ENCODE results near the gene UGT1A10.

DNA sequence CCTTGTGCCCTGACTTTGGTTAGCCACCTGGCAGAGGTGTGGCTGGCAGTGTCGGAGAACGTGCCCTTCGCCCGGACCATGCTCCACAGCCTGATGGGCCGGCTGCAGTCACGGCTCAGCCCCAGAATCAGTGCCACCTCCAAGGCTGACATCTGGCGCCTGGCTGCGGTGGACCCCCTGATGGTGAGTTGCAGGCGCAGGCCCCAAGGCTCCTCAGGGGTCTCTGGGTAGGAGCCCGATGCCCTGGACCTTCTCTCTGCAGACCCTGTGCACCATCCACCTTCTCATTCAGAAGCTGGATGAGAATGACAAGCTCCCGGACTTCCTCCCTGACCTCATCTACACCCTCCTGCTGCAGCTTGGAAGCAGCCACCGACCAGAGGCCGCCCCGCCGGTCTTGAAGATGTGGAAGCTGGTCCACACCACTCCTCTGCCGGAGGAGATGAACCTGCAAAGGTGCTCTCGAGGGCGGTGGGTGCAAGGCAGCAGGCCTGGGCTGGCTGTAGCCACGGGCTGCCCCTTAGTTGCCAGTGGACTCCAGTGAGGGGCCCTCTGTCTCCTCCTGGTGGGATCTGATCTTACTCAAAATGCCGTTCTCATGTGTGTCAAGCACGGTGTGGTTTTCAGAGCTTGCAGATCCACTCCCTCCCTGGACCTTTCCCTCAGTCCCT lies 186.0 kb downstream of the UGT1A10 start:
- TF ChIP-seq, protein P1, sequence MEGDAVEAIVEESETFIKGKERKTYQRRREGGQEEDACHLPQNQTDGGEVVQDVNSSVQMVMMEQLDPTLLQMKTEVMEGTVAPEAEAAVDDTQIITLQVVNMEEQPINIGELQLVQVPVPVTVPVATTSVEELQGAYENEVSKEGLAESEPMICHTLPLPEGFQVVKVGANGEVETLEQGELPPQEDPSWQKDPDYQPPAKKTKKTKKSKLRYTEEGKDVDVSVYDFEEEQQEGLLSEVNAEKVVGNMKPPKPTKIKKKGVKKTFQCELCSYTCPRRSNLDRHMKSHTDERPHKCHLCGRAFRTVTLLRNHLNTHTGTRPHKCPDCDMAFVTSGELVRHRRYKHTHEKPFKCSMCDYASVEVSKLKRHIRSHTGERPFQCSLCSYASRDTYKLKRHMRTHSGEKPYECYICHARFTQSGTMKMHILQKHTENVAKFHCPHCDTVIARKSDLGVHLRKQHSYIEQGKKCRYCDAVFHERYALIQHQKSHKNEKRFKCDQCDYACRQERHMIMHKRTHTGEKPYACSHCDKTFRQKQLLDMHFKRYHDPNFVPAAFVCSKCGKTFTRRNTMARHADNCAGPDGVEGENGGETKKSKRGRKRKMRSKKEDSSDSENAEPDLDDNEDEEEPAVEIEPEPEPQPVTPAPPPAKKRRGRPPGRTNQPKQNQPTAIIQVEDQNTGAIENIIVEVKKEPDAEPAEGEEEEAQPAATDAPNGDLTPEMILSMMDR (IDR thresholded peaks at IDR 0.05) = no peak
- TF ChIP-seq POLR2A (IDR thresholded peaks at IDR 0.05) (no peak), POLR2AphosphoS5 (IDR thresholded peaks at IDR 0.05; ENCODE audit: insufficient read depth in 1 of 2, low read depth in 1 of 2) (no peak)

All from vagina (tissue), 2 donors.